Medulla oblongata (tissue), 1 donor: ENCODE data around the gene PPIE.
"Not testable (repeated sequence)": the region's sequence is repeated elsewhere in the genome, so short reads cannot be mapped to it uniquely, and the experiment has no call there.

ENCODE experiments used
- DNase-seq: peaks from one replicate; pipeline ENCODE4 v3.0.0-alpha.2; 2015; ENCODE audit errors: extremely low spot score

The PPIE gene

DNA sequence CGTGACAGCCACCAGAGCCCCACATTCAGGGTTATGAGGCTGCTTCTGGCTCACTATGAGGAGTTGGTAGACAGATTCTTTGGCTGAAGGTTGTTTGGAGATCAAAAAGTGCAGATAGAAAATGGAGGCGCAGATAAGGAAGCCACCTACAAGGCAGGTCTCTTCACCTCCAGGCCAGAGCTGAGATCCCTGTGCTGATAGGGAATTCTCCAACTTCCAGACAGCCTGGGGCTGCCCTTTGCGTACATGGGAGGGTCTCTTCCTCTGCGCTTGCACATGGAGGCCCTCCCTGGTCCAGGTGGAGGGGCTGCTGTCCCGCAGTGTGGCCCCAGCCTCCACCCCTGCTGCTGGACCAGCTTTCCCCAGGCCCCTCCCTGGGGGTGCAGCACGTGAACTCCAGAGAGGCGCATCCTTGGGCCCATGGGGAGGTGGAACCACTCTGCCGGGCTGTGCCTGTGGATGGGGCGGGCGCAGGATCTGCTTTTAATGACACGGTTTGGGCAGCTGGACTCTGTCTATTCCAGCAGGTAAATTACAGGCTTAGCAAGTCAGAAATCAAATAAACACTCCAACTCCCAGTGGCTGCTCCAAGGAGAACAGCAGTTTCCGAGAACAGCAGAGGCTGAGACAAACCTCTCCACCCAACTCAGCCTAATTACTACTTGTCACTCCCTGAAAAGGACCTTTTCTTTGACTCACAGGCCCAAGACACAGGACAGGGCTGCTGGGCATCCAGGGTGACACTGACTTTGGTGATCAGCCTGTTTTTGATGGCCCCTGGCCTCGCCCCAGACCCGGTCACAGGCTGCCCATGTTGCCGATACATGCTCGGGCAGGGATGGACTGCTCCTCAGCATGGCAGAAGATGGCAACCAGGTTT, 20.1 kb downstream of the PPIE start:
- no peak for DNase-seq

DNA sequence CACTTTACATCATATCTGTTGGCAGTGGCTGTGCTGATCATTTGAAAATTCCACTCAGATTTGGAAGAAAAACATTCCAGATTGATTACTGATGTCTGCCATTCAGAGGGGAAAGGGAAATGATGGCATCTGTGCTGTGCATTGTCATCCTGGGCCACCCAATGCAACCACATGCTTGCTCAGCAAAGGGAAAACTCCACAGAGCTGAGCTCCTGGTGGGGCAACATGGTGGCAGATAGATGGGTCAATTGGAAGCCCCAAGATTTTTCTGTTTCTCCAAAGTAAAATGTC, 20.7 kb downstream of the PPIE start:
- DNase-seq, result no peak

DNA sequence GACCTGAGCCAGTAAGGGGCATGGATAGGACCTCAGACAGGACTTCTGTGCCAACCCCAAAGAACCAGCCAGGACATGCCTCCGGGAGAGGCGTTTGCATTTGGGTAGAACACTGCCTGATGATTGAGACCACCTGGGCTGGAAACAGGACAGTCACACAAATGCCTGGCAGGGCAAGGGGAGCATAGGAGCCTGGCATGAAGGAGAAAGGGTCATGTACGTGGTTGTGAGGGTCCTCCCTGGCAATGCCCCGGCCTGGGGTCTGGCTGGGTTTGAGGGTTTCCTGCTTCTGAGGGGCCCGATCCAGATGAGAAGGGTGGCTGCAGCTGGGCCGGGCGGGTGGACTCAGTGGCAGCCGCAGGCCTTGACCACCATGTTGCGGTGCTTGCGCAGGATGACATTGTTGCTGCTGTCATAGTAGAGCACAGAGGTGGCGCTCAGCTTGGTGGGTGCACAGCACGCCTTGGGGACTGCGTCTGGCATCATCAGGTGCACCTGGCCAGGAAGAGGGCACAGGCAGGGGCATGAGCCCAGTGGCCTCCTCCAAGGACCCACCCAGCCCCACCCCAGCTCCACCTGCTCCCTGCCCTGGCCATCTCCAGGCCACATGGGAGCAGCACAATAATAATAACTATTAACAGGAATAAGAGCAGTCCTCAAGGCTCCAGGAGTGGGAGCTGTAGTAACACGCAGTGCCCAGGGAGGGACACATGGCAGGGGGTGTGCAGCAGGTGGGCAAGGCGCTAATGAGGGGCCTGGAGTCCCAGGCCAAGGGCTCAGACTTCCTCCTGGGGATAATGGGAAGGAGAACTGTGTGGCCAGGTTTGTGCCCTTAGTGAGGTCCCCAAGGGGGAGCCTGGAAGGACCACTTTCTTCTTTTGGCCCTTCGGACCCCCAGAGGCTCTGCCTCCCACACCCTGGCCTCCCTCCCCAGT, 21.7 kb downstream of the PPIE start:
- no peak for DNase-seq

DNA sequence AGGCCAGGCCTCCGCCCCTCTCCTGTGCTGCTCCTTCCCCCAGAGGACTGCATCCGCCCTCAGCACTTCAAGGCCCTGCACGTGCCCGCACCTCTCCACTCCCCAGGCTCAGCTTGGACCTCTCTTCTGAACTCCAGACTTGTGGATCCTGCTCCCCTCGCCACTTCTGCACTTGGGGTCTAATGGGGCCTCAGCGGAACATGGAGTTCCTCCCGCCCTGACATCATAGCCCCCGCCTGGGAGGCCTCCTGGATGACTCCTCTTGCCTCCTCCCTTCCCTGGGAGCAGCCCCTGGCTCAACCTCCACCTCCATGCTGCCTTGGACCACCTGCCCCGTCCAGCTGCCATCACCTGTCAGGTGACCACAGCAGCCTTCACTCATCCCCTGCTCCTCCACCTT, 22.3 kb downstream of the PPIE start:
- no peak for DNase-seq

DNA sequence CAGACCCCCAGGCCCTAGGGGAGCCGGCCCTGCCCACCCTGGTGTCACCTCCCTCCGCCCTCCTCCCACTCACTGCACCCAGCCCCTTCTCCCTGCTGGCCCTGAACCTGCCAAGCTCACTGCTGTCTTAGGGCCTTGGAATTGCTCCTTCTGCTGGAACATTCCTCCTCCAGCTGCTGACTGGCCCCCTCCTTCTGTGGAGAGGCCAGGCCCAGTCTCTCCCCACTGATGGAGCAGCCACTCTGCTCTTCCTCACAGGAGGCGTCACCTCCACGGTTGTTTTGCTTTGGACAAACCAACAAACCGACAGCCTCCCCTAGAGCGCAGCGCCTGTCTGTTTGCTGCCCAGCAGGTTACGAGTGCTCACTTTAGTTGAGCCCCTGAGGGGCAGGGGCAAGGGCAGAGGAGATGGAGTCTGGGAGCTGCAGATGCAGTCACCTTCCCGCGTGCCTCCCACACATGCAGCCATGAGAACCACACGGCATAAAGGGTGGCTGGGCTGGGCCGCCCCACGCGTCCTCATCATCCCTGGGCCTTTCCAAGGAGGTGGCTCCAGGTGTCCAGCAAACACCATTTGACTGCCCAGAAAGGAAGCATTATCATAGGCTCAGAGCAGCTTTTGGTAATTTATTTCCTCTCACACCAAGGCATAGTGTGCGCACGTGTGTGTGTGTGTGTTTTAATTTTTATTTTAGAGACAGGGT, 23.0 kb downstream of the PPIE start:
- no peak for DNase-seq

DNA sequence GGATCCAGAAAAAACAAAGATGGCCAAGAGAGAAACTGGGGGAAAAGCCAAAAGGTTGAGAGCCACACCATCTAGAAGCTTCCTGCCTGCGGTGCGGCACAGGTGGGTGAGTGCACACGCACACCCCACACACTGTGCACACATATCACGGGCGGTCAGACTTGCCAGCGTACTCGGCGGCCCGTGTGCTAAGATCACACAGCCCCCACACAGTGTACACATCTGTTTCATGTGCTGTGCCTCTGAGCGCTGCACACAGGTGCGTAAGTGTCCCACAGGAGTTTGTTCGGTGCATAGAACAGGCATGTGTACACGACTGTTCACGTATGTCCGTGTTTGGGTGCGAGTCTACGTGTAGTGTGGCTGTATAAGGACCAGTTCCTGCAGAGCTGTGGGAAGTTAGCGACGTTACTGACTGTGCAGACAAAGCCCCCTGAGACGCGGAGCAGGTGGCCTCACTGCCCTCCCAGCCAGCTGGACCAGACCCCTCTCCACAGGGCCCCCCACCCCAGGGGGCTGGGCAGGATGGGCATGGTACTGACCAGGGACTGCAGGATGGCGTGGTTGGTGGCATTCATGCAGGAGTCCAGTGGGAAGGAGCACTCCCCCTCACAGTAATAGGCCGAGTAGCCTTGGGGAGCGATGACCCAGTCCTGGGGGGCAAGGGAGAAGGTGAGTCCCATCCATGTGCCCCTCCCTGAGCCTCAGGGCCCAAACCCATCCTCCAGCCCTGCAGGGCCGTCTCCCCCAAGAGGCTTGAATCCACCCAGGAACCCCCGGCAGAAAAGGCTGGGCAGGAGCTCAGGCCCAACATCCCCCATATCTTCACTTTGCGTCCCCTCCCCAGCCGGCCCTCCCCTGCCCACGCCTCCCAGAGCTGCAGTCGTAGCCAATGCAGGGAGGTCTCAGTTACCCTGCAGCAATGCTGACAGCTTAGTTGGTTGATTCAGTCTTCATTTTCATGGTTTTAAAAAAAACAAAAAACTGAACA, 24.2 kb downstream of the PPIE start:
- no peak for DNase-seq

DNA sequence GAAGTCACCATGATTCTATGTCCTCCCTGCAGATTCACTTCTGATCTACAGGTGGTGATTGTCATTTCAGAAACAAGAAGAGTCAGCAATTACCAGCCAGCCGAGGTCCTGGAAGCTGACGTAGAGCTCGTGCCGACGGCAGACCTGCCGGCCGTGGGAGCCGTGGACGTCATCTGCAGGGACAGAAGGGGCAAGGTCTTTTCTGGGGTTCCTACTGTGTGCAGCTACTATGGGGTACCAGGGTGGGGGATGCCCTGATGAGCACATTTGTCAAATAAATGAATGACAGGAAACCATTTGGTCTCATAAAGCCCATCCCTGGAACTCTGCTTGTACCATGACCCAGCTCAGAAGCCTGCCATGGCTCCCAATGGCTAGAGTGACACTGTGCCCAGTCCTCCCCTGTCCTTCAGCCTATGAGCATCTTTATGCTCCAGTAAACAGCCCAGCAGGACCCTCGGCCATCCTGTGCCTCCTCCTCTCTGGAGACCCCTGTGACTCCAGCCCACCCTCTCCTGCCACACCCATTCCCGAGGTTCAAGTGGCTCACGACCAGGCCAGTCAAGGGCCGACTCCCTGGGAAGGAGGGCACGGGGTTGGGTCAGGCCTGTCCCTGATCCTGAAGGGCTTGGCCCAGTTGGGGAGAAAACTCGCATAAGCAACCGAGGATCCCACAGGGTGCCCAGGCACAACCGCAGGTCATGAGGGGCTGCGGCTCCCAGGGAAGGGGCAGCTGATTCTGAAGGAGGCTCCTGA, 25.1 kb downstream of the PPIE start:
- DNase-seq, result not testable (repeated sequence)

DNA sequence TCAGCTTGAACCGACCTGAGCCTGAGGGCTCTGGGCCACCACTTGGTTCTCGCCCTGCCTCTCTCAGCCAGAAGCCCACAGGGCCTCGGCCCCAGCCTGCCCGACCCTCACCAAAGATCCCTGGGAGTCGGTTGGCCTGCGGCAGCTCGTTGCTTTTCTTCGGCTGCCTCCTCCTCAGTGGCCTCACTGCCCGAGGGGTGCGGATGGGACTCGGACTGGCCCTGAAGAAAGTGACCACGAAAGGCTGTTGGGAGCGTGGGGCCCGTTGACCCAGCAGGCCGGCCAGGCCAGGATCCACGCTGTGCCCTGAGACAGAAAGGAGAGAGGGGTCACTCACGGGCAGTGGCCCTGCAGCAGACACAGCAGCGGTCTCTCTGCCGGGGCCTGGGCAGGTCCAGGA, 25.8 kb downstream of the PPIE start:
- not testable (repeated sequence) for DNase-seq

DNA sequence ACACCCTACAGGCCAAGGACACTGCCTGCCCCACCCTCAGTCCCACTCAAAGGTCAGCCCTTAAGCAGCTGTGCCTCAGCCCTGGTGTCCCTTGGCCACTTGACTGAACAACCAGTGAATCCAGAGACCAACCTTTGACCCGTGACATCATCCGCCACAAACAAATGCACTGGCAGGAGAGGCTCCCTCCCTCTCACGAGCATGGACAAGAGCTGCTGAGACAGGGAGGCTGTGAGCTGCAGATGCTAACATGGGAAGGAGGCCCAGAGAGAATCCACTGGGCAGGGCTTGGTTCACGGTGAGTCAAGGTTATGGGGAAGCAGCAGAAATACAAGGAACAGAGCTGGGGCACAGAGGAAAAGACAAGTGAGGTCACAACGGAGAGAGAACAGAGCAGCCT, 27.8 kb downstream of the PPIE start:
- DNase-seq, result not testable (repeated sequence)

DNA sequence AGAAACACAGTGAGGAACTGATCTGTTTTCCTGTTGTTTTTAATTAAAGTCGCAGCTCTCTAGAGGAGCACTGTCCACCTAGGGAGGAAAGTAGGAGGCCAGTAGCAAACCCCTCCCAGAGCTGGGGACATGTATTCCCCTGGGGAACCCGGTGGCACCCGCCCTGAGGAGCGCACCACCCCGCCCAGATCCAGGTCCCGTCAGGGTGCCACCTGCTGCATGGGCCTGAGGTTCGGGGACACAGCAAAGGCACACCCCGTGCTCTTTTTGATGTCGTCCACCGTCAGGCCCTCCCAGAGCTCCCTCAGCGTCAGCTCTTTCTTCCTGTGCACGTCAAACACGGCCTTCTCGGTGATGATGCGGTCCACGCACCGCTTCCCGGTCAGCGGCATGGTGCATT, 30.8 kb downstream of the PPIE start:
- not testable (repeated sequence) for DNase-seq

DNA sequence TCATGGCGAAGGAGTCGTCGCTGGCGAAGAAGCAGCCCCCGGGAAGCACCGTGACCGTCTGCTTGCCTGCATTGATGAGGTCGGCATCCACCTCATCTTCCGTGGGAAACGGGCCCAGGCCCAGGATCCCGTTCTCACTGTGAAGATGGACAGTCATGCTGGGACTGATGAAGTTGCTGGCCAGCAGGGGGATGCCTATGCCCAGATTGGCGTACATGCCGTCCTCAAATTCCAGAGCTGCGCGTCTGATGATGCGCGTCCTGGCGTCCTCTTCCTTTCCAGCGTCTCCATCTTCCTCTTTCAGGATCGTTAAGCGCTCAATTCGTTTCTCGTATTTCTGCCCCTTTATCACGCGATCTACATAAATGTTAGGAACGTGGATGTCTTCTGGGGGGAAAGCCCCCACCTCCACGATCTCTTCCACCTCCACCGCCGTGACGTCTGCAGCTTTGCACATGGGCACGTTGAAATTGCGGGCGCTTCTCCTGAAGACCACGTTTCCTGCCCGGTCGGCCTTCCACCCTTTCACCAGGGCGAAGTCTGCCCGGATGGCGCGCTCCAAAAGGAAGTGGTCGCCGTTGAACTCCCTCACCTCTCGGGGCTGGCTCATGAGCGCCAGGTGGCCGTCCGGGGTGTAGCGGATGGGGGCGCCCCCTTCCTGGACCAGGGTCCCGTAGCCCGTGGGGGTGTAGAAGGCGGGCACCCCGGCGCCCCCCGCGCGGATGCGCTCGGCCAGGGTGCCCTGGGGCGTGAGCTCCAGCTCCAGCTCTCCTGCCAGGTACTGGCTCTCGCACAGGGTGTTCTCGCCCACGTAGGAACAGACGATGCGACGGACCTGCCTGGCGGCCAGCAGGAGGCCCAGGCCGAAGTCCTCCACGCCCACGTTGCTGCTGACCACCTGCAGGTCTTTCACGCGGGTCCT, 31.7 kb downstream of the PPIE start:
- DNase-seq, result not testable (repeated sequence)

DNA sequence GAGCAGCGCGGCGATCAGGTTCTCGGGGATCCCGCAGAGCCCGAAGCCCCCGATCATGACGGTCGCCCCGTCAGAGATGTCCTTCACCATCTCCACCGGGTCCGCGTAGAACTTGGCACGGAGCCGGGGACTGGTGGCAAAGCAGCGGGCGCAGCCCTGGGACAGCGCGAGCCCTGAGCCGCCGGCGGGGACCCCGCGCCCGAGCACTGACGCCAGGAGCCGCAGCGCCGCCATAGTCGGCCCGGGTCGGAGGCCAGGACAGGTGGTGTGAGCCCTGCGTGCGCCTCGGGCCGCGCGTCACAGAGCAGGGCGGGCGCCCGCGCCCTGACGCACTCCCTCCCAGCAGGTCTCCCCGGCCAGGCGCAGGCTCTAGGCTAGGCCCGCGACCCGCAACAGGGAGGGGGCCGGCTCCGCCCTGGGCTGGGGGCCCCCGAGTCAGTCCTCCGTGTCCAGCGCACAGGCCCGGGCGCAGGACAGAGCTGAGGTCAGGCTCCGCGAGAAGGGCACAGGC, 32.4 kb downstream of the PPIE start, which contains the start of gene OXCT2:
Gene OXCT2 (minus strand): TSS at position 327 of the 511 bp plus-strand sequence. CDS start 93 bp downstream, at position 234.
- DNase-seq, result not testable (repeated sequence)

DNA sequence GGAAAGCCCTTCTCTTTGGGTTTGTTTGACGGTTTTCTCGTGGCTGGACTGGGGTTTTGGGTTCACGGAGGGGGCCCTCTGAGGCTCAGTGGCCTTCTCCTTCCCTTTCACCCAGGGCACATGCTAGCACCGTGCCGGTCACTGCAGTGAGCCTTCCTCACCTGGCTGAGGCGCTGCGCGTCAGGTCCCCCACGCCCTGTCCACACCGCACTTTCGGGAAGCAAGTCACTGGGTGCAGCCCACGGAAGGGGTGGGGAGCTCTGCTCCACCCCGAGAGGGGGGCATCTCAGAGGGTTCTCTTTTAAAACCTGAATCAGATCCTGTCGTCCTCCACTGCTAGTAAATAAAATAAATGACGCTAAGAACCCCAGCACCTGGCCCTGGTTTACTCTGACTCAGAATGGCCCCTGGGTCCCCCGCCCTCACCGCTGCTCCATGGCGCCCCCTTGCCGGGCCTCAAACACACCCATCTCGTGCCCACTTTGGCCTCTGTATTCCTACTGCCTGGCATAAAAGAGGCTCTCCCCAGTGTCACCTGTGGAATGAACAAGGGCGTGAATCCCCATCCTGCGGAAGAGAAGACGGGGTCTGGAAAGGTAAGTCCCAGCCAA, 34.8 kb downstream of the PPIE start:
- not testable (repeated sequence) for DNase-seq

DNA sequence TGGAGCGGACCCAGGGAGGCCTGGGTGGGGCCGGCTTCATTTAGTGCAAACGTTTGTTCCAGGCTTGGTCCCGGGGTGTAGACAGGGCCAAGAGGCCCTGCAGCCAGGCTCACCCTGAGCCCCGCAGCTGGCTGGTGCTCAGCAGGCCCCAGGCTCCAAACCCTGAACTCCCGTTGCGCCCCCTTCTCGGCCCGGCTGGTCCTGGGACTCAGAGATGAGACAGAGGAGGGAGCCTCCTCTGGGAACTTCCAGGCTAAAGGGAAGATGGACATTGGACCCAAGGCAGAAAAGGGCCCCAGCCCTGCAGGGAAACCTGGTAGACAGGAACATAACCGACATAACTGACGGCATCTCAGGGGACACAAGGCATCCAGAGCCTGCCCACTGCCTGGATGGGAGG, 36.5 kb downstream of the PPIE start:
- not testable (repeated sequence) for DNase-seq

DNA sequence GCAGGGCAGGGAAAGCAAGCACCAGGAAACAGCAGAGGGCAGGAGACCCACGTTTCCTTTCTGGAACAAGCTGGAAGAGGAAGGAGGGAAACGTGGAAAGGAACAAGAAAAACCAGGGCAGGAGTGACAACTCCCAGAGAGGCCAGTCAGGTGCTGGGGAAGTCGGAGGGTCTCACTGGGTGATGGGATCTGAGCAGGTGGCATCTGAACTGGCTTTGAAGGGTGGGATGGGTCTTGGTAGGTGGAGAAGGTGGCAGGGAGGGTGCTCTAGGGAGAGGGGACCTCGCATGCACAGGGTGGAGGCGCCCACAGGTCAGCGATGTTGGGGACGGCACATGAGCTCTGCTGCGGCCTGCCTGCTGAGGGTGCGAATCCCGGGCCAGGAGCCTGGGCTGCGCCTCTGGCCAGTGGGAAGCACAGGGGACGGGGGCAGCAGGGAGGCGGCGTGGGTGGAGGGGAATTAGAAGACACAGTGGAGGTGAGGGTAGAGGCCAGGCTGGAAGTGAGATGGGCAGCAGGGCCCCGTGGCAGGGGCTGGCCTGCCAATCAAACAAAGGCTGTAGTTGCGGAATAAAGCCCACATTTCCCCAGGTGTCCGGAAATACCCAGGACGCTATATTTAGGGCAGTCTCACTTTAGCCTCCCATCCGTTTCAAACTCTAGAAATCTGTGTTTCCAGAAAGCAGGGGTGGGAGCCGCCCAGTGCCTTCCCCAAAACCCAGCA, 37.2 kb downstream of the PPIE start:
- DNase-seq, result not testable (repeated sequence)

DNA sequence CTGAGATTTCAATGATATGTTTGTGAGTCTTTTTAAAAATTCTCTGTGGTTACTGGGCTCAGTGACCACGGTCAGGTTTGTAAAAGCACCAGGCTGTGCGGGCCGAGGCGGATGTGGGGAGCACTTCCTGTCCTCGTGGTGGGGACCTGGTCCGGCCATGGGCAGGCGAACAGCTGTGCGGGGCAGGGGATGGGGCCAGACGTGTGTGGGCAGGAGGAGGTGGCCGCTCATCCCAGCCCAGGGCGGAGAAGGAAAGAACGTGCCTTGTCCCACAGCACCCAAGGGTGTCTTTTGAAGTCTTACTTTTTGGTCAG, 37.7 kb downstream of the PPIE start:
- DNase-seq, result no peak

DNA sequence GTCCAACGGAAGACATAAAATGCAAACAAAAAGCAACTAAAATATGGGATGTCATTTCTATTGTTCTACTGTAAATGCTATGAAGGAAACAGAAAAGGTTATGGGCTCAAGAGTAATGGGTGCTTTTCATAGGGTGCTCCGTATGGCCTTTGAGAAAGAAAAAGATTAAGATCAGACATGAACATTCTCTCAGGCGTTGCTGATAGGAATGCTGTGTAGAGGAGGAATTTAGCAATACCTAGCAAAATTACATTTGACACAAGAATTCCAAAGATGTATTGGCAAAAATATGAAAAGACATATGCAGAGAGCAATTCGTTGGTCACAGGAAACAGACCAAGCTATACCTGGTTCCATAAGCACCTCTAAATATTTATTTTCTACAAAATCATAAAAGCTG, 38.2 kb downstream of the PPIE start:
- DNase-seq, result no peak

DNA sequence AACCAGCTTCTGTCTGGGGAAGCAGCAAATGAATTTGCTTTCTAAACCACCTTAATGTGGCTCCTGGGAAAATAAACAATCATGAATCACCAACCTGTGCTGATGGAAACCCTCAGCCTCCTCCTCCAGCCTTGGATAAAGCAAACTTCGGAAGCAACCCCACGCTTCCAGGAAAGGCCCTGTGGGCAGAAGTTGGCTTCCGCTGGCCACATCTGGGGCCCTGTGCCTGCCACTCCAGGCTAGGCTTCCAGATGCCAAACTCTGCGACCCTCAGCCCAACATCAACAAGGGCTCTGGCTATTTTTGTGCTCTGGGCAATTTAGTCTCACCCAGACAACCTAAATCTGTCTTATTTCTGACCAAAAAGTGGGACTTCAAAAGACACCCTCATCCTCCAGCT, 38.6 kb downstream of the PPIE start:
- DNase-seq, result no peak
